Prostate gland (tissue), 2 donors: ENCODE data around the gene ZBTB26. TPM values are rescaled to one million over a fixed set of nuclear protein-coding genes. Genes with fewer than 3 reads are reported as not detected.
"Not testable (repeated sequence)": the region's sequence is repeated elsewhere in the genome, so short reads cannot be mapped to it uniquely, and the experiment has no call there.

Experiments
- DNase-seq: peaks from one replicate; pipeline ENCODE4 v3.0.0-alpha.2; 2019; ENCODE audit warnings: low spot score
- H3K27ac ChIP-seq, 2 donors: fragments of 200-600 bp; sonication (generic); 2 replicates each; pipeline ENCODE4 v1.5.1; 2017 to 2019
- H3K27me3 ChIP-seq: fragments of 200-600 bp; sonication (generic); replicated peaks from 2 replicates; pipeline ENCODE4 v1.5.1; 2019; ENCODE audit not compliant: insufficient read depth
- H3K36me3 ChIP-seq, 2 donors: fragments of 200-600 bp; sonication (generic); 1 replicate in 1 of 2; 2 replicates in 1 of 2; pipeline versions ENCODE4 v1.5.1 to v1.8.1; 2017 to 2019
- H3K4me1 ChIP-seq: fragments of 200-600 bp; sonication (generic); replicated peaks from 2 replicates; pipeline ENCODE4 v1.5.1; 2019
- H3K4me3 ChIP-seq, 2 donors: fragments of 200-600 bp; sonication (generic); 2 replicates each; pipeline ENCODE4 v1.5.1; 2017 to 2019
- H3K9me3 ChIP-seq: fragments of 200-600 bp; sonication (generic); 2 replicates; pipeline ENCODE4 v1.5.1; 2017
- CTCF ChIP-seq, 4 experiments: fragments of 200-600 bp in 2 of 4; fragments of 450-650 bp in 2 of 4; sonication (generic) in 2 of 4; IDR thresholded peaks; 1 replicate in 3 of 4; 2 replicates in 1 of 4; pipeline ENCODE4 v1.5.1; 2016 to 2019; ENCODE audit warnings: antibody characterized with exemption in 4 of 4, mild to moderate bottlenecking in 2 of 4, moderate library complexity in 2 of 4
- POLR2A ChIP-seq: fragments of 450-650 bp; IDR thresholded peaks from one replicate; pipeline ENCODE4 v1.6.1; 2016; ENCODE audit warnings: antibody characterized with exemption, mild to moderate bottlenecking
- POLR2AphosphoS5 ChIP-seq: sonication (generic); formaldehyde crosslinking; IDR thresholded peaks from one replicate; pipeline ENCODE4 v1.6.1; 2017; ENCODE audit warnings: antibody characterized with exemption
- WGBS: methylation state at CpG from one replicate; pipeline ENCODE4 v1.1.5; 2018; 5-methylcytosine and 5-hydroxymethylcytosine counted together
- intact Hi-C: fragments of 100-400 bp; cut with DNase I; formaldehyde crosslinking; loops from one replicate; pipeline ENCODE4 v1.14.2; 2022
- small RNA-seq, 2 donors: library from RNA; depleted of rRNA; stranded (forward); fragments of <200 nt; gene quantifications; one replicate each; pipeline ENCODE3, GENCODE V24; 2016
- total RNA-seq, 2 donors: library from RNA; depleted of rRNA; stranded (reverse); fragments of >200 nt; gene quantifications; one replicate each; pipeline ENCODE4 v1.1.0, GENCODE V29; 2016

Gene ZBTB26
- total RNA-seq, 2 donors from 2014 or later = 5.6 to 10.5 TPM

GRCh38 chr9:122875523-122875922 lies 55.8 kb downstream of the ZBTB26 start:
- intact Hi-C loops = no loop called here
- H3K4me3 ChIP-seq = no peak overlapping the region
- H3K27me3 ChIP-seq = no peaks in the 10 kb centered on the region
- peaks cover 0 to 3% of the 10 kb centered on the region in 2 donors for H3K36me3 ChIP-seq
- no peak for DNase-seq
- no peaks in the 10 kb centered on the region for H3K4me1 ChIP-seq
- H3K9me3 ChIP-seq = no peaks in the 10 kb centered on the region
- H3K27ac ChIP-seq = no peak overlapping the region
- TF ChIP-seq CTCF (IDR thresholded peaks at IDR 0.05) (no peak), POLR2A (no peak), POLR2AphosphoS5 (no peak)
- 81% methylated on average over 1 of the region's 1 CpG for WGBS

GRCh38 chr9:122867276-122867675 lies 64.0 kb downstream of the ZBTB26 start:
- H3K4me3 ChIP-seq, H3K27me3 ChIP-seq, intact Hi-C loops, H3K4me1 ChIP-seq, H3K27ac ChIP-seq, H3K9me3 ChIP-seq, DNase-seq, H3K36me3 ChIP-seq: not testable (repeated sequence)
- WGBS = no CpG with 5 or more reads among the region's 27 CpGs

GRCh38 chr9:122866079-122866478 lies 65.2 kb downstream of the ZBTB26 start:
- no peaks in the 10 kb centered on the region for H3K36me3 ChIP-seq
- H3K9me3 ChIP-seq = no peaks in the 10 kb centered on the region
- no peaks in the 10 kb centered on the region for H3K27me3 ChIP-seq
- H3K27ac ChIP-seq = no peak overlapping the region
- intact Hi-C loops = no loop called here
- whole genome bisulfite sequencing = 88% methylated on average over 4 of the region's 5 CpGs
- H3K4me3 ChIP-seq = no peak overlapping the region
- no peak for DNase-seq
- TF ChIP-seq CTCF (IDR thresholded peaks at IDR 0.05) = no peak
- no peak for TF ChIP-seq POLR2A
- TF ChIP-seq POLR2AphosphoS5 = no peak
- no peaks in the 10 kb centered on the region for H3K4me1 ChIP-seq

Small RNAs within 50 kb of the gene (small RNA-seq; reads per million reads assigned to genes)
- 0 reads per million in 2 donors for gene RNY1P15
- gene SNORD90 = 1,509 to 1,774 reads per million in 2 donors

Other genes starting within 250 kb of the ZBTB26 start
- gene OR1L4, start 207.5 kb downstream of the ZBTB26 start, total RNA-seq = under 1 TPM in 1 of 2 donors, not detected in 1; 0.68 TPM
- gene OR1L6, start 189.2 kb downstream of the ZBTB26 start, total RNA-seq = not detected
- not detected for gene OR5C1, start 142.6 kb downstream of the ZBTB26 start, total RNA-seq
- not detected for gene OR1K1, start 131.4 kb downstream of the ZBTB26 start, total RNA-seq
- gene PDCL, start 102.9 kb downstream of the ZBTB26 start, total RNA-seq = 10 to 100 TPM; 13.9 to 21.9 TPM
- gene RC3H2, start 26.2 kb downstream of the ZBTB26 start, total RNA-seq = 10 to 100 TPM; 25.8 to 47.9 TPM
- gene ZBTB6, start 18.2 kb downstream of the ZBTB26 start, total RNA-seq = 10 to 100 TPM in 1 of 2 donors, 1 to 10 TPM in 1; 6.5 to 10.3 TPM
- 100 to 1,000 TPM in 1 of 2 donors, 10 to 100 TPM in 1; 59.8 to 104 TPM for gene RABGAP1, start 9.5 kb upstream of the ZBTB26 start, total RNA-seq
- under 1 TPM in 1 of 2 donors, not detected in 1; 0.97 TPM for gene GPR21, start 102.2 kb upstream of the ZBTB26 start, total RNA-seq